Neutrophil (primary cell): ENCODE results near the gene STAB2.

Source experiments
- H3K27ac ChIP-seq: fragments of 200-600 bp; sonication (generic); 2 replicates; pipeline ENCODE4 v1.5.1; 2016; ENCODE audit warnings: mild to moderate bottlenecking, moderate library complexity
- H3K27me3 ChIP-seq: fragments of 200-600 bp; sonication (generic); 2 replicates; pipeline ENCODE4 v1.6.0; 2016; ENCODE audit warnings: mild to moderate bottlenecking
- H3K36me3 ChIP-seq: fragments of 200-600 bp; sonication (generic); 2 replicates; pipeline ENCODE4 v1.5.1; 2017
- H3K4me1 ChIP-seq, 2 experiments: fragments of 200-600 bp in 1 of 2; sonication (generic) in 1 of 2; 1 replicate in 1 of 2; 2 replicates in 1 of 2; pipeline versions ENCODE4 v1.5.1 to v1.6.1; 2013 to 2016; ENCODE audit warnings: low read depth in 1 of 2, low read length in 1 of 2, mild to moderate bottlenecking in 1 of 2, moderate library complexity in 1 of 2; ENCODE audit not compliant: control insufficient read depth in 1 of 2, insufficient read depth in 1 of 2
- H3K4me3 ChIP-seq, 2 experiments: fragments of 200-600 bp in 1 of 2; sonication (generic) in 1 of 2; 1 replicate in 1 of 2; 2 replicates in 1 of 2; pipeline ENCODE4 v1.5.1; 2013 to 2016; ENCODE audit warnings: low read depth in 1 of 2, low read length in 1 of 2, mild to moderate bottlenecking in 1 of 2, moderate library complexity in 1 of 2
- H3K9me3 ChIP-seq: fragments of 200-600 bp; sonication (generic); 2 replicates; pipeline ENCODE4 v1.5.1; 2016
- TF ChIP-seq, protein P1 (sequence below): fragments of 200-600 bp; sonication (generic); IDR thresholded peaks from 2 replicates; pipeline ENCODE4 v1.5.1; 2016; ENCODE audit warnings: antibody characterized with exemption

Gene STAB2

DNA sequence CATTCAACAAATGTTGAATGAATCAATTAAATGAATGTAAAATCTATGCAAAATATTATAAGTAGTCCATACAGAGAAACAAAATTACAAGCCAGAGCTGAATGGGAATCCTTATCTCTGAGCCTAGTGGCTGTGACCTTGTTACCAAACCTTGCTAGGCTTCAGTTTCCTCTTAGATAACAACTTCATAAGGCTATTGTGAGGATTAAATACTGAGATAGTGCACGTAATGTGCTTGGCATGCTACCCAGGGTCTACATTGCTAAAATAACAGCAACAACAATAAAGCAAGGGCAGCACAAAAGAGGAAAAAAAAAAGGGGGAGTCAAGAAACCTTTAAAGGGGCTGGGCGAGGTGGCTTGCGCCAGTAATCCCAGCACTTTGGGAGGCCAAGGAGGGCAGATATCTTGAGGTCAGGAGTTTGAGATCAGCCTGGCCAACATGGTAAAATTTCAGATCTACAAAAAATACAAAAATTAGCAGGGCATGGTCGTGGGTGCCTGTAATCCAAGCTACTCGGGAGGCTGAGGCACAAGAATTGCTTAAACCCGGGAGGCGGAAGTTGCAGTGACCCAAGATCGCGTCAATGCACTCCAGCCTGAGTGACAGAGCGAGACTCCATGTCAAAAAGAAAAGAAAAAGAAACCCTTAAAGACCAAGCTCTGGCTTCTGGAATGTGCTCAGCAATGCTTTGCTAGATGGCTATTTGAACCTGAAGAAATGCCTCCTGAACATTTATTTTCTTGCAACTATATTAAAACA, 14.1 kb downstream of the STAB2 start:
- Histone ChIP-seq H3K4me3 (no peak overlapping the region), H3K4me1 (no peaks in the 10 kb centered on the region), H3K27ac (no peak overlapping the region), H3K9me3 (no peaks in the 10 kb centered on the region), H3K36me3 (no peaks in the 10 kb centered on the region), H3K27me3 (peaks cover 2% of the 10 kb centered on the region)
- TF ChIP-seq, protein P1, sequence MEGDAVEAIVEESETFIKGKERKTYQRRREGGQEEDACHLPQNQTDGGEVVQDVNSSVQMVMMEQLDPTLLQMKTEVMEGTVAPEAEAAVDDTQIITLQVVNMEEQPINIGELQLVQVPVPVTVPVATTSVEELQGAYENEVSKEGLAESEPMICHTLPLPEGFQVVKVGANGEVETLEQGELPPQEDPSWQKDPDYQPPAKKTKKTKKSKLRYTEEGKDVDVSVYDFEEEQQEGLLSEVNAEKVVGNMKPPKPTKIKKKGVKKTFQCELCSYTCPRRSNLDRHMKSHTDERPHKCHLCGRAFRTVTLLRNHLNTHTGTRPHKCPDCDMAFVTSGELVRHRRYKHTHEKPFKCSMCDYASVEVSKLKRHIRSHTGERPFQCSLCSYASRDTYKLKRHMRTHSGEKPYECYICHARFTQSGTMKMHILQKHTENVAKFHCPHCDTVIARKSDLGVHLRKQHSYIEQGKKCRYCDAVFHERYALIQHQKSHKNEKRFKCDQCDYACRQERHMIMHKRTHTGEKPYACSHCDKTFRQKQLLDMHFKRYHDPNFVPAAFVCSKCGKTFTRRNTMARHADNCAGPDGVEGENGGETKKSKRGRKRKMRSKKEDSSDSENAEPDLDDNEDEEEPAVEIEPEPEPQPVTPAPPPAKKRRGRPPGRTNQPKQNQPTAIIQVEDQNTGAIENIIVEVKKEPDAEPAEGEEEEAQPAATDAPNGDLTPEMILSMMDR = no peak

DNA sequence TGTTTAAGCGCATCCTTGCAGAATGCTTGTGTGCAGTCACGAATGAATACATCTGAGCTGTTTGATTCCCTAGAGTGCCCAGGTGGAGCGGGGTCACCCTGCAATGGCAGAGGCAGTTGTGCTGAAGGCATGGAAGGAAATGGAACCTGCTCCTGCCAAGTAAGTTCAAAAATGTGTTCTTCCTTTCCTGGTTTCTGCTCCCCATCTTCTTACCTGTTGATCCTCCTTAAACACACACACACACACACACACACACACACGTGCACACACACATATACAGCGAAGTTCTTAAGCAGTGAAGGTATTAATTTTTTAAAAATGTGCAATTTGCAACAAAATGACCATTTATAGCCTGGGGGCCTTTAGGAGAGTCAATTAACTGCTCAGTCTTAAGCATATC, 33.3 kb downstream of the STAB2 start:
- TF ChIP-seq, protein P1 = no peak
- Histone ChIP-seq H3K27ac (no peak overlapping the region), H3K4me1 (no peaks in the 10 kb centered on the region), H3K27me3 (peaks cover 10% of the 10 kb centered on the region), H3K9me3 (no peaks in the 10 kb centered on the region), H3K36me3 (no peaks in the 10 kb centered on the region), H3K4me3 (no peak overlapping the region)

DNA sequence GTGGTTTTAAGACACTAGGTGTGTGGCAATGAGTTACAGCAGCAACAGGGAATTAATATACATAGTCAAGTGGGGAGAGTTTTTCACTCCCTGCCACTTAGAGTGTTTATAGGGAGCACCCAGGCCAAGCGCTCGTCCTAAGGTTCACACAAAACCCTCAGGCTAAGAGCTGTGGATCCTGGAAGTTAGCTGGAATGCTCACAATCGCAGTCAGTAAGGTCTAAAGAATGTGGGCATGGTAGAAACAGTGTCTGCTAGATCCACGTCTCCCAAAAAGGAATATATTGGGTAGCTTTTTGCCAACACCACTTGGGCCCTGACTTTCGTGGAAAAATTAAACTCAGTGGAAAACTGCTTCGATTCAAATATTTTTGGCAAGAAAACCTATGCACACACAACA, 36.6 kb downstream of the STAB2 start:
- Histone ChIP-seq H3K27ac (no peak overlapping the region), H3K4me3 (no peak overlapping the region), H3K36me3 (no peaks in the 10 kb centered on the region), H3K9me3 (no peaks in the 10 kb centered on the region), H3K27me3 (peaks cover 4% of the 10 kb centered on the region), H3K4me1 (no peaks in the 10 kb centered on the region)
- TF ChIP-seq, protein P1 = no peak

DNA sequence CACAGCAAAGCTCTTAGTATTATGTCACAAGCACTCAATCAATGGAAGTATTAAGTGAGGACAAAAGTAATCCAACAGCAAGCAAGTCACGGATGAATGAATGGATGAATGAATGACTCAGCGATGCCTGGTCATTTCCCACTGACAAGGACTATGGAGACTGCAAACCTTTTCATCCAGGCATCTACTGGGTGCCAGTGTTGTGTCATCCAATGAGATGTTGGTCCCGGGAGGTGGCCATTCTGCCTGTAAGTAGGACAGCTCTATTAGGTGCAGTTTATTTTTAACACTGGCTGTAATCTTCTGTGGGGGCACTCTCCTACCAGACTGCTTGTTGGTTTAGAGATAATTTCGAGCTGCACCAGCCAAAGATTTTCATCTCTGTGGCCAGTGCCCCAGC, 39.4 kb downstream of the STAB2 start:
- H3K9me3 ChIP-seq = no peaks in the 10 kb centered on the region
- H3K4me1 ChIP-seq = no peaks in the 10 kb centered on the region
- TF ChIP-seq, protein P1 = no peak
- H3K27ac ChIP-seq = no peak overlapping the region
- H3K27me3 ChIP-seq = peaks cover 4% of the 10 kb centered on the region
- no peak overlapping the region for H3K4me3 ChIP-seq
- H3K36me3 ChIP-seq = no peaks in the 10 kb centered on the region

DNA sequence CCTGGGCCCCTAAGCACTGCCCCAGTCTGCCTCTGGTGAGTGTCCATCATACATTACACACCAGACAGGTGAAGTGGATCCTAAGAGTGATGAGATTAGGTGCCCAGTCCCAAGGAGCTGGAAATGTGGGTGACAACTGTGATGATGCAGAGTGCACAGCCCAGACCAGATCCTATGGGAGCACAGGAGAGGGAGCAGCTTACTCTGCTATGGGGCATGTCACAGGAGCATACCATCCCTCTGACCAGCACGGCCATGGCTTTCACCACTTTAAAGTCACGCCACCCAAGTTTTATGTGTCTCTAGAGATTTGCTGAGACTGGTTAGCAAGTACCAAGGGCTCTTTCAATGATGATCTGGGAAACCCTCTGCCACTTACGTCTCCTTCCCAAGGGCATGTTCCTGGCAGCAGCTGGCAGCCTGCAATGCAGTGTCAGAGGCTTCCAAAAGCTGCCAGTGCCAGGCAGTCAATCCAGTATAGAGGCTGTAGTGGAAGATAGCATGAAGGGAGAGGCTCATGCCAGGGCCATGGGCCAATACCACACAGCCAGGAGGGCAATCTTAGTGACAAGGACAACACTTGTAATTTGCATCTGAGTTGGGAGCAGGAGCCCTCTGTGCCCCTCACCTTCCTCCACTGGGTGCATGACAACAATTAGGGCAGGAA, 40.2 kb downstream of the STAB2 start:
- TF ChIP-seq, protein P1 = no peak
- no peaks in the 10 kb centered on the region for H3K4me1 ChIP-seq
- no peak overlapping the region for H3K27ac ChIP-seq
- no peaks in the 10 kb centered on the region for H3K36me3 ChIP-seq
- no peak overlapping the region for H3K4me3 ChIP-seq
- H3K9me3 ChIP-seq = no peaks in the 10 kb centered on the region
- H3K27me3 ChIP-seq = peaks cover 4% of the 10 kb centered on the region
